ENCODE measurements around the gene UVSSA.
"Not testable (repeated sequence)": the region's sequence is repeated elsewhere in the genome, so short reads cannot be mapped to it uniquely, and the experiment has no call there.

The UVSSA gene

DNA sequence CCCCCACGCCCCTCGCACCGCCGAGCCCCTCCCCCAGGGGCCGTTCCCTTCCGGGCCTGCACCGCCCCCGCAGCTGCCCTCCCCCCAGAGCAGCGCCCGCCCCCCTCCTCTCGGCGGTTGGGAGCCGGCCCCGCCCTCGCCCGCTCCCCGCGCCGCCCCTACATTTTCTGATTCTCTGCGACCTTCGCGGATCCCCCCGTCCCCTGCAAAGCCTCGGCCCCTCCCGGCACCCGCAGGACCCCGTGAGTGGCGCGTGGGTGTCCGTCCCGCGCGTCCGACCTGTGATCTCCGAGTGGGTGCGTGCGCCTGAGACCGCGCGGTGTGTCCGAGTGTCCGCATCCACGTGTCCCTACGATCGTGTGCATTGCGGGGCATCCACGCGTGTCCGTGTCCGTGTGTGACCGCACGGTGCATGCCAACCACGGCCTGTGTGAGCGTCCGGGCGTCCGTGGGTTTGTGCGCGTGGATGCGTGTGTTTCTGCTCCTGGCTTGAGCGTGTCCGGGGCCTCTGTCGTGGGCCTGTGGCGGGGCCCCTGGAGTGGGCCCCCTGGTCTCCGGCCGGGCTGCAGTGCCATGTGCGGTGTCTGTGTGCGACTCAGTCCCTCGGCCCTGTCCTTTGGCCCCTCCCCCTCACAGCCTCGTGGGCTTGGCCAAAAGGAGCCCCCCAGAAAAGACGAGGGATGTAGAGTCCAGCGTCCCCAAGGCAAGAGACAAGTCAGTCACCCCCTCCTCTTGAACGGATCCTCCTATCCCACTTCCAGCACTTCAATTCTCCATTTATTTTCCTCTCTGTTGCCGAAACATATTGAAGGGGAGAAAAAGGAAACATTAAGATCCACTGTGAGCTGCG is 68.0 kb downstream of the UVSSA start:
- H3K27ac ChIP-seq (ENCODE audit: low read depth, low read length) = no peak overlapping the region
- H3K4me1 ChIP-seq (ENCODE audit: control insufficient read depth, insufficient read depth, low read length) = no peaks in the 10 kb centered on the region
- H3K27me3 ChIP-seq (ENCODE audit: control insufficient read depth, insufficient read depth, low read length) = peaks cover 47% of the 10 kb centered on the region
- no peak overlapping the region for H3K9ac ChIP-seq (ENCODE audit: low read depth, low read length)
- H3K36me3 ChIP-seq (ENCODE audit: control insufficient read depth, insufficient read depth, low read length) = no peaks in the 10 kb centered on the region
- H3K4me3 ChIP-seq (ENCODE audit: low read depth, low read length) = peak overlapping the region; percentile 12; the same call in 1 of the 2 replicates
- H3K9me3 ChIP-seq (ENCODE audit: control insufficient read depth, insufficient read depth, low read length) = no peaks in the 10 kb centered on the region

DNA sequence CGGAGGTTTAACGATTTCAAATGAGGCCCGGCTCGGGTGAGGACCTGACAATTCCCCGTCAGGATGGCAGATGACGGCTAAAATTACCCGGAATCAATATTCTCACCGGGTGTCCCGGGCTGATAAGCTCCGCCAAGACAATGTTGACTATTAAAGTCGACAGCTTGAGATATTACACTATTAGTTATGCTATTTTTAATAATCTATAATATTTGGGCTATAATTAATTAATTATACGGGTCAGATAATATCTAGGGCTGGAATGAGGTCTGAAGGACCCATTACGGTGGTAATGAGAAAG is 68.6 kb downstream of the UVSSA start:
- no peak overlapping the region for H3K27ac ChIP-seq (ENCODE audit: low read depth, low read length)
- no peaks in the 10 kb centered on the region for H3K9me3 ChIP-seq (ENCODE audit: control insufficient read depth, insufficient read depth, low read length)
- no peaks in the 10 kb centered on the region for H3K4me1 ChIP-seq (ENCODE audit: control insufficient read depth, insufficient read depth, low read length)
- H3K9ac ChIP-seq (ENCODE audit: low read depth, low read length) = no peak overlapping the region
- H3K27me3 ChIP-seq (ENCODE audit: control insufficient read depth, insufficient read depth, low read length) = peaks cover 41% of the 10 kb centered on the region
- no peak overlapping the region for H3K4me3 ChIP-seq (ENCODE audit: low read depth, low read length)
- H3K36me3 ChIP-seq (ENCODE audit: control insufficient read depth, insufficient read depth, low read length) = no peaks in the 10 kb centered on the region

DNA sequence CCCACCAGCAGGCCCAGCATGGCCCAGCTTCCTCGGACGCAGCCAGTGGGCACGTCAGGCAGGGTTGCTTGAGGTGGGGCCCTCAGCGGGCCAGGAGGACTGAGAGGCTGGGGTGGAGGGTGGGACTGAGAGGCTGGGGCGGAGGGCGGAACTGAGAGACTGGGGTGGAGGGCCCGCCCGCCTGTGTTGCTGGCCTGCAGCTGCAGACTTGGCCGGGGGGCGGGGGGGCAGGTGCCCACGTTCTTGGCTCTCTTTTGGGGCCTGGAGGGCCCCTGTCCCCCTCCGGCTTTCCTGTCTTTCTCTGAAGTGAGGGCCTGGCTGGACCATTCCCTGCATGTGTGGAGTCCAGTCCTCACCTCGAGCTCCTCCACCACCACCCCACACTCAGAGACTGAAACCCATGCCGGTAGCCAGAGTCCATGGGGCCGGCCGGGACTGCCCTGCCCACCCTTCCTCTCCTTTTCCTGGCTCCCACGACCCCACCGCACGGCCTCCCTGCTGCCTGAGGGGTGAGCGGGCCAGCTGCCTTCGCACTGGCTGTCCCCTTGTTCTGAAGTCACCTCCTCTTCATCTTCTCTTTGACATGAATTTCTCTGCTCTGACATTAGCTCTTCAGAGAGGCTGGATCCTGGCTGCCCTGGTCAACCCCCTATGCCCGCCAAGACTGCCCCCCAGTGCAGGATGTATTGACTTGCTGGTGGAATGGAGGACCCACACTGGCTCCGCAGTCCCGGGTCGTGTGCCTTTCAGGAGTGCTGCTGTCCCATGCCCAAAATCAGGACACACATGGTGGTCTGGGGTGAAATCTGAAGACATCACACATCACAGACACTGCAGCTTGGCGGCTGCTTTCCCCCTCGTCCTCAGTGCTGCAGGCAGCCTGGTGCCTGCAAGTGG is 69.3 kb downstream of the UVSSA start:
- Histone ChIP-seq H3K4me3 (ENCODE audit: low read depth, low read length) (no peak overlapping the region), H3K27me3 (ENCODE audit: control insufficient read depth, insufficient read depth, low read length) (peaks cover 35% of the 10 kb centered on the region)

DNA sequence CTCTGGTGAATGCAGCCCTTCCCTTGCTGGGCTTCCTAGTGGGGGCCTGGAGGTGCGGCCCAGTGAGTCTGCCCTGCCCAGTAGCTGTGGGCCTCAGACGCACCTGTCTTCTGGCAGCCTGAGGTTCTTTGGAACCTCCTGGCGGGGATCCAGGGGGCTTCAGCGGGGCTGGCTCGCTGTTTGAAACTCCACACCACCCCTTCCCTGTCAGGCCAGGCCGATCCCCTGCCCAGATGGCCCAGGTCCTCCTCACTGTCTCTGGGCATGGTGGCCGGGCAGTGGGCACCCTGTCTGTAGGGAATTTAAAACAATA is 69.9 kb downstream of the UVSSA start:
- H3K9ac ChIP-seq (ENCODE audit: low read depth, low read length) = no peak overlapping the region
- no peak overlapping the region for H3K27ac ChIP-seq (ENCODE audit: low read depth, low read length)
- no peaks in the 10 kb centered on the region for H3K4me1 ChIP-seq (ENCODE audit: control insufficient read depth, insufficient read depth, low read length)
- no peak overlapping the region for H3K4me3 ChIP-seq (ENCODE audit: low read depth, low read length)
- H3K9me3 ChIP-seq (ENCODE audit: control insufficient read depth, insufficient read depth, low read length) = no peaks in the 10 kb centered on the region
- H3K27me3 ChIP-seq (ENCODE audit: control insufficient read depth, insufficient read depth, low read length) = peaks cover 29% of the 10 kb centered on the region
- no peaks in the 10 kb centered on the region for H3K36me3 ChIP-seq (ENCODE audit: control insufficient read depth, insufficient read depth, low read length)

More for the DNA sequence above, 69.3 kb downstream of the UVSSA start:
- H3K27ac ChIP-seq (ENCODE audit: low read depth, low read length) = no peak overlapping the region
- no peaks in the 10 kb centered on the region for H3K36me3 ChIP-seq (ENCODE audit: control insufficient read depth, insufficient read depth, low read length)
- no peak overlapping the region for H3K9ac ChIP-seq (ENCODE audit: low read depth, low read length)
- H3K9me3 ChIP-seq (ENCODE audit: control insufficient read depth, insufficient read depth, low read length) = no peaks in the 10 kb centered on the region
- no peaks in the 10 kb centered on the region for H3K4me1 ChIP-seq (ENCODE audit: control insufficient read depth, insufficient read depth, low read length)

DNA sequence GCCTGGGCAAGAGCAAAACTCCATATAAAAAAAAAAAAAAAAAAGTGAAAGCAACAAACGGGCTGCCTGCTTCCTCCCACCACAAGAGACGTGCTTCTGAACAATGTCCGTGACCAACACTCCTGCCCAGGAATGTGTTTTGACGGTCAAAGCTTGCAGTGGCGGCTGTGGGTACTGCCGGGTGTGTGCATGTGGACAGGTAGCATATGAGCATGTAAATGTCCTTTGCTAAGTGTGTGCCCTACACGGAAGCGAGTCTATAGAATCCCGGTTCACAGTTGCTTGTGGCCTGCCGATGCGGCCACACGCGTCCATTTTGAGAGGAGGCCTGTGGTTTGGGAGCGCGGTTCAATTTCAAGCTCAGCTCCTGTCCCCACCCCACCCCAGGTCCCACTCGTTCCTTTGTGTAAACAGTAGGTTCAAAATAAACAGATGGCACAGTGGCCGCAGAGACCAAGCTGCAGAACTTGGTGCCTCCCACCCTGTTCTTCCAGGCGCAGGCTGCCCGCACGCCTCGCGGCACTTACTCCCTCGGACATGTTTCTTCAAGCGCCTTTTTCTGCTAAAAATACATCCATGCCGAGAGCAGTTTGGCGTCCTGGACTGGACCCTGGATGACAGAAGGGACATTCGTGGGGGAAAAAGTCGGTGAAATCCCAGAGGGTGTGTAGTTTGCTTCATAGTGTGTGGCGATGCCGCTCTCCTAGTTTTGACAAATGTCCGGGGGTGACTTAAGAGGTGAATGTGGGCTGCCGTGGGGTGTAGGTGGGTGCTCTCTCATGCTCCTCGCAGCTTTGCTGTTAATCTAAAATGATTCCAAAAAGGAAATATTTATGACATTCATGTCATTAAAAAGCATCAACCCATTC is 70.7 kb downstream of the UVSSA start:
- Histone ChIP-seq H3K4me3 (ENCODE audit: low read depth, low read length) (no peak overlapping the region), H3K9ac (ENCODE audit: low read depth, low read length) (no peak overlapping the region), H3K27ac (ENCODE audit: low read depth, low read length) (no peak overlapping the region), H3K4me1 (ENCODE audit: control insufficient read depth, insufficient read depth, low read length) (no peaks in the 10 kb centered on the region), H3K27me3 (ENCODE audit: control insufficient read depth, insufficient read depth, low read length) (peaks cover 21% of the 10 kb centered on the region), H3K9me3 (ENCODE audit: control insufficient read depth, insufficient read depth, low read length) (no peaks in the 10 kb centered on the region), H3K36me3 (ENCODE audit: control insufficient read depth, insufficient read depth, low read length) (no peaks in the 10 kb centered on the region)

DNA sequence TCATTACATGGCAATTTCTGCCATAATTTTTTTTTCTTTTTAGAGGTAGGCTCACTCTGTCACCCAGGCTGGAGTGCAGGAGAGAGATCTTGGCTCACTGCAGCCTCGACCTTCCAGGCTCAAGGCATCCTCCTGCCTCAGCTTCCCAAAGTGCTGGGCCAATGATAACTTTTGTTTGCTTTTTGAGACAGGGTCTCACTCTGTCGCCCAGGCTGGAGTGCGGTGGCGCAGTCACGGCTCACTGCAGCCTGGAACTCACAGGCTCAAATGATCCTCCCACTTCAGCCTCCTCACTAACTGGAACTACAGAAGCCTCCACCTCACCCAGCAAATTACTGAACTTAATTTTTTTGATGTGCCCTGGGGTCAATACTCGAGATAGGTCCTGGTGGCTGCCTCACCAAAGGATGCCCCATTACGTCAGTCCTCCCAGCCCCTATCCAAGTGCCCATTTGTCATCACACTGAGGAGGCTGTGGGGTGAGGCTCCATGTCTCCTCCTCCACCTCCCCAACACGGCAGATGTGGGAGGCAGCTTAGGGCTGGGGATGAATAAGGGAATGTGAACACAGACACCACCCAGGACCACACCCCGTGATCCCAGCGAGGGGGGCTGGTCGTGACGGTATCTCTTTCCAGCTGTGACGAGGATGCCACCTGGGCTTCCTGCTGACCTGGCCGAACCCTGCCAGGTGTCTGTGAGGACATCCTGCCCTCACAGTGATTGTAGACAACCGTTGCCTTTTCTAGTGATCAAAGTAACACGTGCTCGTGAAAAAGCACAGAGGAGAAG is 71.7 kb downstream of the UVSSA start:
- H3K27ac ChIP-seq (ENCODE audit: low read depth, low read length) = no peak overlapping the region
- H3K27me3 ChIP-seq (ENCODE audit: control insufficient read depth, insufficient read depth, low read length) = peaks cover 11% of the 10 kb centered on the region
- no peak overlapping the region for H3K9ac ChIP-seq (ENCODE audit: low read depth, low read length)
- no peaks in the 10 kb centered on the region for H3K4me1 ChIP-seq (ENCODE audit: control insufficient read depth, insufficient read depth, low read length)
- H3K36me3 ChIP-seq (ENCODE audit: control insufficient read depth, insufficient read depth, low read length) = no peaks in the 10 kb centered on the region
- no peaks in the 10 kb centered on the region for H3K9me3 ChIP-seq (ENCODE audit: control insufficient read depth, insufficient read depth, low read length)
- no peak overlapping the region for H3K4me3 ChIP-seq (ENCODE audit: low read depth, low read length)

DNA sequence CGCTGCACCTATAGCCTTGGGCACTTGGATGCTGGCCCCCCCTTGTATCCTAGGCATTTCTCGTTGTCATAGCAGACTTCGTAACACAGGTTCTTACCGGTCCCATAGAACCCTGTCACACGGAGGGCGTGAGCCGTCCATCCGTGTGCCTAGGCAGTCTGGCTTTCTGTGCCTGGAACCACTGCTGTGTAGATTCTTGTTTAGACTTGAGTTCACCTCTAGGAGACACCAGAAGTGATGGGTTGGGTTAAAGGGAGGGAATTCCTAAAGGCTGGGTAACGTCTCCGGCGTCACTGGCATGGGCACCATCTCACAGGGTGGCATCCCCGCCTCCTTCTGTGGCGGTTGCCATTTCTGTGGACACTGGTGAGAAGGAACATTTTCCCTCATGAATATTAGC is 72.7 kb downstream of the UVSSA start:
- H3K27me3 ChIP-seq (ENCODE audit: control insufficient read depth, insufficient read depth, low read length) = peaks cover 8% of the 10 kb centered on the region; the same call in 1 of the 2 replicates
- no peaks in the 10 kb centered on the region for H3K36me3 ChIP-seq (ENCODE audit: control insufficient read depth, insufficient read depth, low read length)
- no peak overlapping the region for H3K4me3 ChIP-seq (ENCODE audit: low read depth, low read length)
- no peaks in the 10 kb centered on the region for H3K4me1 ChIP-seq (ENCODE audit: control insufficient read depth, insufficient read depth, low read length)
- no peaks in the 10 kb centered on the region for H3K9me3 ChIP-seq (ENCODE audit: control insufficient read depth, insufficient read depth, low read length)
- no peak overlapping the region for H3K9ac ChIP-seq (ENCODE audit: low read depth, low read length)
- H3K27ac ChIP-seq (ENCODE audit: low read depth, low read length) = no peak overlapping the region

DNA sequence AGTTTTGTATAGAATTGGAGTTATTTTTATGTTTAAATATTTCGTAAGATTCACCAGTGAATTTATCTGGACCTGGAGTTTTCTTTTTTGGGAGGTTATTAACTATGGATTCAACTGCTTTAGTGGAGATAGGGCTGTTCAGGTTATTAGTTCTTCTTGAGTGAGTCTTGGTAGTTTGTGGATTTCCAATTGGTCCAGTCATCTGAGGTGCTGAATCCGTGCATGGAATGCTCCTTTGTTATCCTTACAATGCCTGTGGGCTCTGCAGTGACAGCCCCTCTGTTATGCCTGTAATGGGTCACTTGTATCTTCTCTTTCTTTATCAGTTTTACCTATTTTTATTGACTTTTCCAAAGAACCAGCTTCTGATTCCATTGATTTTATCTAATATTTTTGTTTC is 74.6 kb downstream of the UVSSA start:
- Histone ChIP-seq H3K4me1 (ENCODE audit: control insufficient read depth, insufficient read depth, low read length) (no peaks in the 10 kb centered on the region), H3K9me3 (ENCODE audit: control insufficient read depth, insufficient read depth, low read length) (no peaks in the 10 kb centered on the region), H3K4me3 (ENCODE audit: low read depth, low read length) (no peak overlapping the region), H3K27me3 (ENCODE audit: control insufficient read depth, insufficient read depth, low read length) (peaks cover 4% of the 10 kb centered on the region; the same call in 1 of the 2 replicates), H3K36me3 (ENCODE audit: control insufficient read depth, insufficient read depth, low read length) (no peaks in the 10 kb centered on the region), H3K9ac (ENCODE audit: low read depth, low read length) (no peak overlapping the region), H3K27ac (ENCODE audit: low read depth, low read length) (no peak overlapping the region)

DNA sequence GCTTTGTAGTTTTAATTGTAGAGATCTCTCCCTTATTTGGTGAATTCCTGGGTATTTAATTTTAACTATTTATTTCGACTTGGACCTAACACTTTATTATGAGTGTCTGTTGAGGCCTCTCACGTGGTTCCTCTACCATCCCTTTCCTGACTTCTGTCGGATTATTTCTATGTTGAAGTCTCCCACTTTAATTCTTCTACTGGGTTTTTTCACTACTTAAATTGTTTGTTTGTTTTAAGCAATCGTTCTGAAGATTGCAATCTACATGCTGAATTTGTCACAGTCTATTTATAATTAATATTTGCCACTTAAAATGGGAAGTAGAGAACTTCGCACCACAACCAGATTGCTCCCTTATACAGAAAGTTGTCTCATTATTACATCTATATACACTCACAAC is 80.0 kb downstream of the UVSSA start:
- Histone ChIP-seq H3K4me3 (ENCODE audit: low read depth, low read length) (no peak overlapping the region), H3K27me3 (ENCODE audit: control insufficient read depth, insufficient read depth, low read length) (no peaks in the 10 kb centered on the region), H3K36me3 (ENCODE audit: control insufficient read depth, insufficient read depth, low read length) (no peaks in the 10 kb centered on the region), H3K9ac (ENCODE audit: low read depth, low read length) (no peak overlapping the region), H3K4me1 (ENCODE audit: control insufficient read depth, insufficient read depth, low read length) (no peaks in the 10 kb centered on the region), H3K27ac (ENCODE audit: low read depth, low read length) (no peak overlapping the region), H3K9me3 (ENCODE audit: control insufficient read depth, insufficient read depth, low read length) (no peaks in the 10 kb centered on the region)

DNA sequence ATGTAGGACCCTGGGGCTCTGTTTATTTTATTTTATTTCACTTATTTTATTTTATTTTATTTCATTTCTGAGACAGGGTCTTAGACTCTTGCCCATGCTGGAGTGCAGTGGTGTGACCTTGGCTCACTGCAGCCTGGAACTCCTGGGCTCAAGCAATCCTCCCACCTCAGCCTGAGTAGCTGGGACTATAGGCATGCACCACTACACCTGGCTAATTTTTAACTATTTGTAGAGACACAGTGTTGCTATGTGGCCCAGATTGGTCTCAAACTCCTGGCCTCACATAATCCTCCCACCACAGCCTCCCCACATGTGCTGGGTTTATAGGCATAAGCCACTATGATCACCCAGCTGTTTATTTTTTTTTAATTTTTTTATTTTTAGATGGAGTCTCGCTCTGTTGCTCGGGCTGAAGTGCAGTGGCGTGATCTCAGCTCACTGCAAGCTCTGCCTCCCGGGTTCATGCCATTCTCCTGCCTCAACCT is 96.7 kb downstream of the UVSSA start:
- H3K27ac ChIP-seq (ENCODE audit: low read depth, low read length); H3K36me3 ChIP-seq (ENCODE audit: control insufficient read depth, insufficient read depth, low read length); H3K4me1 ChIP-seq (ENCODE audit: control insufficient read depth, insufficient read depth, low read length); H3K4me3 ChIP-seq (ENCODE audit: low read depth, low read length); H3K27me3 ChIP-seq (ENCODE audit: control insufficient read depth, insufficient read depth, low read length); H3K9me3 ChIP-seq (ENCODE audit: control insufficient read depth, insufficient read depth, low read length); H3K9ac ChIP-seq (ENCODE audit: low read depth, low read length): not testable (repeated sequence)

Measured in HUES48 (cell line).